ENCODE measurements around the gene ZNF470. TPM values are rescaled to one million over a fixed set of nuclear protein-coding genes. Genes with fewer than 3 reads are reported as not detected.

The ZNF470 gene
- total RNA-seq, 1 donor from 2014 or later = 8.0 TPM

DNA sequence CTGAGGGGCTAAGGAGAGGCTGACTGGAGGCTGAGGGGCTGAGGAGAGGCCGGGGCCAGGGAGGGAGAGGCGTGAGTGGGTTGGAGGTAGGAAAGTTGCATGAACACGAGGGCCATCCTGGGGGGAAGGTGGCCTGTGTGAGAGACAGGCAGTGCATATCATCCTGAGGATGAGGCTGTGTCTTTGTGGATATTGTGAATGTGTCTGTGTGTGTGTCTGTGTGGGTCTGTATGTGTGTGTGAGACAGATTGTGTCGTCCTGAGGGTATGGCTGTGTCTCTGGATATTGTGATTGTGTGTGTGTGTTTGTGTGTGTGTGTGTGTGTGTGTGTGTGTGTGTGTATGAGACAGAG is 28.3 kb downstream of the ZNF470 start:
- Mint-ChIP-seq H3K27me3 (no peaks in the 10 kb centered on the region), H3K4me1 (ENCODE audit: low read depth) (peaks cover 8% of the 10 kb centered on the region), H3K36me3 (ENCODE audit: insufficient read depth) (peaks cover 34% of the 10 kb centered on the region), H3K9me3 (ENCODE audit: low read depth) (peaks cover 25% of the 10 kb centered on the region), H3K27ac (peak overlapping the region; percentile 94), H3K4me3 (ENCODE audit: low read depth) (peak overlapping the region; percentile 87)
- no peak for TF ChIP-seq CTCF (IDR thresholded peaks at IDR 0.05; ENCODE audit: unreplicated experiment)
- no peak for DNase-seq (ENCODE audit: low spot score, unreplicated experiment)

DNA sequence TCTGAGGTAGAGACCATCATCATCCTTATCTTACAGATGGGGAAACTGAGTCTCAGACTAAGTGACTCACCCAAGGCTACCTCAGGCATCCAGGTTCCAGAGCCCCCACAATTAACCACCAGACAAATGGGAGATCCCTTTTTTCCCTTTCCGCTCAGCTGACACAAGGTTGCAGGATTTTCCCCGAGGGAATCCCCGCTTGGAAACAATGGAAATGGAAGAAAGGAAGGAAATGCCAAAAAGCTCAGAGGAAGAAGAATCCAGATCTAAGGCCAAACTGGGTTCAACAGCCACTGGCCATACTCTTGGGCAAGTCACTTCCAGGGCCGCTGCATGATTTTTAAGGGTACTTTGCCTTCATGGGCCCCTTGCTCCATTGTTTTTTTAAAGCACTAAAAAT is 29.4 kb downstream of the ZNF470 start:
- no peak for TF ChIP-seq CTCF (IDR thresholded peaks at IDR 0.05; ENCODE audit: unreplicated experiment)
- no peak overlapping the region for H3K27ac Mint-ChIP-seq
- H3K4me3 Mint-ChIP-seq (ENCODE audit: low read depth) = peak overlapping the region; percentile 87
- H3K9me3 Mint-ChIP-seq (ENCODE audit: low read depth) = peaks cover 26% of the 10 kb centered on the region
- no peak for DNase-seq (ENCODE audit: low spot score, unreplicated experiment)
- H3K4me1 Mint-ChIP-seq (ENCODE audit: low read depth) = peaks cover 8% of the 10 kb centered on the region
- no peaks in the 10 kb centered on the region for H3K27me3 Mint-ChIP-seq
- peaks cover 45% of the 10 kb centered on the region for H3K36me3 Mint-ChIP-seq (ENCODE audit: insufficient read depth)

- Mint-ChIP-seq H3K9me3 (ENCODE audit: low read depth) (peaks cover 32% of the 10 kb centered on the region), H3K36me3 (ENCODE audit: insufficient read depth) (peaks cover 54% of the 10 kb centered on the region), H3K27ac (peak overlapping the region; percentile 7), H3K4me3 (ENCODE audit: low read depth) (no peak overlapping the region), H3K27me3 (no peaks in the 10 kb centered on the region), H3K4me1 (ENCODE audit: low read depth) (peaks cover 8% of the 10 kb centered on the region)
- no peak for DNase-seq (ENCODE audit: low spot score, unreplicated experiment)
- TF ChIP-seq CTCF (IDR thresholded peaks at IDR 0.05; ENCODE audit: unreplicated experiment) = no peak
These were observed 30.4 kb downstream of the ZNF470 start for GRCh38 chr19:56597696-56598095.

GRCh38 chr19:56601375-56601774 is 34.1 kb downstream of the ZNF470 start:
- Mint-ChIP-seq H3K4me1 (ENCODE audit: low read depth) (no peaks in the 10 kb centered on the region), H3K27me3 (no peaks in the 10 kb centered on the region), H3K27ac (peak overlapping the region; percentile 71), H3K9me3 (ENCODE audit: low read depth) (peaks cover 55% of the 10 kb centered on the region), H3K4me3 (ENCODE audit: low read depth) (no peak overlapping the region), H3K36me3 (ENCODE audit: insufficient read depth) (peaks cover 84% of the 10 kb centered on the region)
- no peak for TF ChIP-seq CTCF (IDR thresholded peaks at IDR 0.05; ENCODE audit: unreplicated experiment)
- no peak for DNase-seq (ENCODE audit: low spot score, unreplicated experiment)

- no peak for DNase-seq (ENCODE audit: low spot score, unreplicated experiment)
- no peak for TF ChIP-seq CTCF (IDR thresholded peaks at IDR 0.05; ENCODE audit: unreplicated experiment)
- no peaks in the 10 kb centered on the region for H3K4me1 Mint-ChIP-seq (ENCODE audit: low read depth)
- peaks cover 85% of the 10 kb centered on the region for H3K36me3 Mint-ChIP-seq (ENCODE audit: insufficient read depth)
- H3K27ac Mint-ChIP-seq = no peak overlapping the region
- no peak overlapping the region for H3K4me3 Mint-ChIP-seq (ENCODE audit: low read depth)
- peaks cover 57% of the 10 kb centered on the region for H3K9me3 Mint-ChIP-seq (ENCODE audit: low read depth)
- H3K27me3 Mint-ChIP-seq = no peaks in the 10 kb centered on the region
These were observed 36.6 kb downstream of the ZNF470 start for GRCh38 chr19:56603829-56604228.
